Measurements from ENCODE around the gene FGF7.

Gene FGF7

DNA sequence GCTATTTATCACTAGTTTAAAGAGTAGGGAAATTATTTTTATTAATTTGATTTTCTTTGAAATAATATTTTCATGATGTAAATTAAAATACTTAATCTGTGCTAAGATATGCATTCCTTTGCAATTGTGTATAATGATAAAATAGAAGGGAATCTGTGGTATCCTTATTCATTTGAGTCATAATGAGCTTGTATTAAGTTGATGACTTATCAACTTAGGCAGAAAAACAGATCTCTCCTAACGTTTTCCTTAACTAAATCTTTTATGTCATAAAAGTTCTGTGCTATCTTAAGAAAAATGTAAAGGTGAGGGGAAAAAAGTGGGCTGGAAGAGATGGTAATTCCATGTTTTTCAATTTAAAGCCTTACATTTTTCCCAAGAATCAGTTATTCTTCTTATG, 1.9 kb downstream of the FGF7 start:
- DNase-seq (ENCODE audit: low read depth in 1 of 2, low spot score in 1 of 2), result no peak
- H3K27ac ChIP-seq (replicated peaks), result no peak overlapping the region
- no peak for TF ChIP-seq POLR2AphosphoS5 (IDR thresholded peaks at IDR 0.05; ENCODE audit: low read depth)
- TF ChIP-seq, protein P1, sequence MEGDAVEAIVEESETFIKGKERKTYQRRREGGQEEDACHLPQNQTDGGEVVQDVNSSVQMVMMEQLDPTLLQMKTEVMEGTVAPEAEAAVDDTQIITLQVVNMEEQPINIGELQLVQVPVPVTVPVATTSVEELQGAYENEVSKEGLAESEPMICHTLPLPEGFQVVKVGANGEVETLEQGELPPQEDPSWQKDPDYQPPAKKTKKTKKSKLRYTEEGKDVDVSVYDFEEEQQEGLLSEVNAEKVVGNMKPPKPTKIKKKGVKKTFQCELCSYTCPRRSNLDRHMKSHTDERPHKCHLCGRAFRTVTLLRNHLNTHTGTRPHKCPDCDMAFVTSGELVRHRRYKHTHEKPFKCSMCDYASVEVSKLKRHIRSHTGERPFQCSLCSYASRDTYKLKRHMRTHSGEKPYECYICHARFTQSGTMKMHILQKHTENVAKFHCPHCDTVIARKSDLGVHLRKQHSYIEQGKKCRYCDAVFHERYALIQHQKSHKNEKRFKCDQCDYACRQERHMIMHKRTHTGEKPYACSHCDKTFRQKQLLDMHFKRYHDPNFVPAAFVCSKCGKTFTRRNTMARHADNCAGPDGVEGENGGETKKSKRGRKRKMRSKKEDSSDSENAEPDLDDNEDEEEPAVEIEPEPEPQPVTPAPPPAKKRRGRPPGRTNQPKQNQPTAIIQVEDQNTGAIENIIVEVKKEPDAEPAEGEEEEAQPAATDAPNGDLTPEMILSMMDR (IDR thresholded peaks at IDR 0.05; ENCODE audit: insufficient read depth, low read length), result no peak
- TF ChIP-seq SPI1 (IDR thresholded peaks at IDR 0.05; ENCODE audit: borderline replicate concordance, low read depth), result no peak
- TF ChIP-seq, protein P2, sequence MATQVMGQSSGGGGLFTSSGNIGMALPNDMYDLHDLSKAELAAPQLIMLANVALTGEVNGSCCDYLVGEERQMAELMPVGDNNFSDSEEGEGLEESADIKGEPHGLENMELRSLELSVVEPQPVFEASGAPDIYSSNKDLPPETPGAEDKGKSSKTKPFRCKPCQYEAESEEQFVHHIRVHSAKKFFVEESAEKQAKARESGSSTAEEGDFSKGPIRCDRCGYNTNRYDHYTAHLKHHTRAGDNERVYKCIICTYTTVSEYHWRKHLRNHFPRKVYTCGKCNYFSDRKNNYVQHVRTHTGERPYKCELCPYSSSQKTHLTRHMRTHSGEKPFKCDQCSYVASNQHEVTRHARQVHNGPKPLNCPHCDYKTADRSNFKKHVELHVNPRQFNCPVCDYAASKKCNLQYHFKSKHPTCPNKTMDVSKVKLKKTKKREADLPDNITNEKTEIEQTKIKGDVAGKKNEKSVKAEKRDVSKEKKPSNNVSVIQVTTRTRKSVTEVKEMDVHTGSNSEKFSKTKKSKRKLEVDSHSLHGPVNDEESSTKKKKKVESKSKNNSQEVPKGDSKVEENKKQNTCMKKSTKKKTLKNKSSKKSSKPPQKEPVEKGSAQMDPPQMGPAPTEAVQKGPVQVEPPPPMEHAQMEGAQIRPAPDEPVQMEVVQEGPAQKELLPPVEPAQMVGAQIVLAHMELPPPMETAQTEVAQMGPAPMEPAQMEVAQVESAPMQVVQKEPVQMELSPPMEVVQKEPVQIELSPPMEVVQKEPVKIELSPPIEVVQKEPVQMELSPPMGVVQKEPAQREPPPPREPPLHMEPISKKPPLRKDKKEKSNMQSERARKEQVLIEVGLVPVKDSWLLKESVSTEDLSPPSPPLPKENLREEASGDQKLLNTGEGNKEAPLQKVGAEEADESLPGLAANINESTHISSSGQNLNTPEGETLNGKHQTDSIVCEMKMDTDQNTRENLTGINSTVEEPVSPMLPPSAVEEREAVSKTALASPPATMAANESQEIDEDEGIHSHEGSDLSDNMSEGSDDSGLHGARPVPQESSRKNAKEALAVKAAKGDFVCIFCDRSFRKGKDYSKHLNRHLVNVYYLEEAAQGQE (IDR thresholded peaks at IDR 0.05; ENCODE audit: insufficient replicate concordance, low read depth), result no peak
- TF ChIP-seq GABPA (IDR thresholded peaks at IDR 0.05; ENCODE audit: low read depth), result no peak
- no peak overlapping the region for H3K4me3 ChIP-seq (replicated peaks; ENCODE audit: insufficient read depth, low read length)
- H3K27me3 ChIP-seq (ENCODE audit: insufficient read depth, poor library complexity, severe bottlenecking), result no peaks in the 10 kb centered on the region

DNA sequence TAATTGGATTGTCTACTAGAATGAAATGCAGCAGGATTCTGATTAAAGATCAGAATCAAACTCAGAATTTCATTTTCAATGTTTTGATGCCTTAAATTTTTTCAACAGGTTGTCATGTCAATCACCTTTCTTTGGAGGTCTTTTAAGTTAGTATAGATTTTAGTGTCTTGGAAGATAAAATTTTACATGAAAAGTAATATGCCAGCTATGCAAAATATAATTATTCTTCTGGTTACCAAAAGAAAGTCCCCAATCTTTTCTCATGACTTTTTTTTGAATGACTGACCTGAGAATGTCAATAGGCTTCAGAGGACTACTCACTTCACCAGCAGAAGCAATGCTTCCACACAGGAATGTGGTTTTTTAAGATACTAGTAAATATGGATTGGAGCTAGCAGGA, 4.3 kb downstream of the FGF7 start:
- TF ChIP-seq, protein P1 (IDR thresholded peaks at IDR 0.05; ENCODE audit: insufficient read depth, low read length), result no peak
- TF ChIP-seq GABPA (IDR thresholded peaks at IDR 0.05; ENCODE audit: low read depth), result no peak
- TF ChIP-seq SPI1 (IDR thresholded peaks at IDR 0.05; ENCODE audit: borderline replicate concordance, low read depth), result no peak
- TF ChIP-seq POLR2AphosphoS5 (IDR thresholded peaks at IDR 0.05; ENCODE audit: low read depth), result no peak
- TF ChIP-seq, protein P2 (IDR thresholded peaks at IDR 0.05; ENCODE audit: insufficient replicate concordance, low read depth), result no peak
- Histone ChIP-seq H3K4me3 (replicated peaks; ENCODE audit: insufficient read depth, low read length) (no peak overlapping the region), H3K27ac (replicated peaks) (no peak overlapping the region), H3K27me3 (ENCODE audit: insufficient read depth, poor library complexity, severe bottlenecking) (no peaks in the 10 kb centered on the region)
- no peak for DNase-seq (ENCODE audit: low read depth in 1 of 2, low spot score in 1 of 2)

DNA sequence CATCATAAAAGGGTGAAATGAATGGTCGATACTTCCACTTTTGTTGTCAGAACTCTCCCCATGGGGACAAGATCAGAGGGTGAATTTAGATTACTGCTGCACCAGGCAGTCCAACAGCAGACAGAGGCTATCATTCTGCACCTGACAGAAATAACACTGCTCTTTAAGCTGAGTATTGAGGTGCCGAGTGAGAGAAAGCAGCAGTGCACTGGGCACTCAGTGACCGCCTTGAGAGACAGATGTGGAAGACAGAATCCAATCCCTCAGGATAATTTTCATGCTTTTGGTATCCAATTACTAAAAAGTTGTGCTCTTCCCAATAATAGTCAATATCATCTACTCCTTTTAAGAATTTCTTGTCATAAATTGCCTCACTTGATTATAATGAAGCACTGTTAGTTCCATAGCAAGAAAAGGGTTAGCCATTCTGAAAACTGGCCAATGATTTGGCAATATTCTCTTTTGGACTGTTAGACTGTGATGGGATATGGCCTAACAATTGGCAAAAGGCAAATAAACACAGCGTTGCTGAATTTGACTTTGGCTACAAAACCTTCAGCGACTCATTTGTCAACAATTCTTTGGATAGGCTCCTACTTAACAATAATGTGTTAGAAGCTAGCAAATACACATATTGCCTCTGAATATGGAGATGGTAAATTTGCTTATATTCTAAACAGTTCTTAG, 5.5 kb downstream of the FGF7 start:
- H3K4me3 ChIP-seq (replicated peaks; ENCODE audit: insufficient read depth, low read length), result no peak overlapping the region
- no peak for DNase-seq (ENCODE audit: low read depth in 1 of 2, low spot score in 1 of 2)
- no peak overlapping the region for H3K27ac ChIP-seq (replicated peaks)
- H3K27me3 ChIP-seq (ENCODE audit: insufficient read depth, poor library complexity, severe bottlenecking), result no peaks in the 10 kb centered on the region
- TF ChIP-seq, protein P2 (IDR thresholded peaks at IDR 0.05; ENCODE audit: insufficient replicate concordance, low read depth), result no peak
- TF ChIP-seq GABPA (IDR thresholded peaks at IDR 0.05; ENCODE audit: low read depth) (no peak), POLR2AphosphoS5 (IDR thresholded peaks at IDR 0.05; ENCODE audit: low read depth) (no peak), SPI1 (IDR thresholded peaks at IDR 0.05; ENCODE audit: borderline replicate concordance, low read depth) (no peak)
- TF ChIP-seq, protein P1 (IDR thresholded peaks at IDR 0.05; ENCODE audit: insufficient read depth, low read length), result no peak
